HG03378 (cell line): Measurements from ENCODE around the gene SPTB.
"Not testable (repeated sequence)": the region's sequence is repeated elsewhere in the genome, so short reads cannot be mapped to it uniquely, and the experiment has no call there.

Source experiments
- ATAC-seq: cut with Tn5 transposase; IDR thresholded peaks from one replicate; pipeline ENCODE4 v1.9.1; 2021; ENCODE audit warnings: mild to moderate bottlenecking, moderate library complexity; ENCODE audit not compliant: unreplicated experiment

Gene SPTB

GRCh38 chr14:64825006-64825405, 54.7 kb downstream of the SPTB start:
- ATAC-seq = no peak

DNA sequence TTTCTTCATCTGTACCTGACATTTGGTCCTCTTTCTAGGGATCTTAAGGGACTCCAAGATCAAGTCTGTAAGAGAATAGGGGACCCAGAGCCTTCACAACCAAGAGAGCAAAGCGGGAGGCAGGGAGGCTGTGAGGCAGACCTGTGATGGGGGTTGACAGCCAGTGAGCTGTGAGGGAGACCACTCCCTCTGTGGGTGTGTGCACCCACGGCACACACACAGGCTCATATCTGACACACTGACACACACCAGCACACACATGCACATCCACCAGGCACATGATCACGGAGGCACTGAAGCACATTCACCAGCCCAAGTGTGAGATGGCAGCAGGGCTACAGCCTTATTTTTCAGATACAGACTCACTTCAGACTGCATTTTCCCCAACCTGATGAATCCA, 55.2 kb downstream of the SPTB start:
- ATAC-seq = no peak

GRCh38 chr14:64823305-64823861, 56.3 kb downstream of the SPTB start:
- no peak for ATAC-seq

DNA sequence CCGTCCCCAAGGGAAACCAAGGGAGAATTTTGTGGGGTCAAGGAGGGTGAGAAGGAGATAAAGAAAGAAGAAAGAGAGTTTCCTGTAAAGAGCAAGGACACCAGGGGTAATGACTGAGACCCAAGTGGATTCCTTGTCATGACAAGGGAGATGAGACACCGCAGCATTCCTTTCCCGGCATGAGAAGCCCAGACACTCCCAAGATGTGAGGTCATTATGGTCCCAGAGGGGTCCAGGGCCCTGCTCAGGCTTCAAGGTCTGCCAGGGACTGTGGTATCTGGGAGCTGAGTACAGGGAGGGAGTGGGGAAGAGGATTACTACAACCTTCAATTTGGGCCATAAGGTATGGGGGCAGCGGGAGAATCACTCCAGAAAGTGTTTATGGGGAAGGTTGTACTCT, 58.1 kb downstream of the SPTB start:
- no peak for ATAC-seq

- ATAC-seq = no peak
Measured at GRCh38 chr14:64818151-64818550, 61.6 kb downstream of the SPTB start.

DNA sequence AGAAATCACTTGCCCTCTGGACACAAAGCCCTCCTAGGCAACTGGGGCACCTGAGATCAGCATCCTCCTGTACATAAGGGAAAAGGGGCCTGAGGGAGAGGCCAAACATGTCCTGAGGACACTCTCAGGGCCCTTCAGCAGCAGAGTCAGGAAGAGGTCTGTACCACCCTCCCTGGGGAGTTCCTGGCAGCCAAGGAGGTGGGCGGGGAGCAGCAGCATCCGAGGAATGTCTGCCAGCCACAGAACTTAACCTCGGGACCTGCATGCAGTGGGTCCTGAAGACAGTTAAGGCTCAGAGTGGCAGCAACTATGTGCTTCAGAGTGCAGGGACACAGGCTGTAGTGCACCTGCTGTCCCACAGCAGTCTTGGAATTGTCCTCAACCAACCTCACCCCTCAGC, 62.1 kb downstream of the SPTB start:
- ATAC-seq = no peak

- ATAC-seq = no peak
Measured at GRCh38 chr14:64816221-64816783, 63.4 kb downstream of the SPTB start.

GRCh38 chr14:64815257-64815656, 64.5 kb downstream of the SPTB start:
- ATAC-seq = no peak

DNA sequence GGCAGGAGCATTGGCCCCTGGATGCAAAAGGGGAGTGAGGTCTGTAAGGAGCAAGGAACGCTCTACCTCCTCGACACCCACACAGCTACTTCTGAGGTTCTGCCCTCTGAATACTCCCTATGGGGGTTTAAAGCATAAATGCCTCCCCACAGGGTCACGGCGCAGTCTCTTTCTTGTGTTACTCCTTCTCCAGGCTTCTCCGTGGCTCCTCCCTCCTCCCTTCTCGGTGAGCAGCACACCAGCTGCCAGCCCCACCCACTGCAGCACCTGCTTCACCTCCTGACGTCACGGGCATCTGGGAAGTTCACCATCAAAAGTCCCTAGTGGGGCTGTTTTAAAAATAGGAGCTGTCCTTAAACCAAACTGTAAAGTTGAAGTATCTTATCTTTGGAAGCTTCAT, 67.3 kb downstream of the SPTB start:
- no peak for ATAC-seq

DNA sequence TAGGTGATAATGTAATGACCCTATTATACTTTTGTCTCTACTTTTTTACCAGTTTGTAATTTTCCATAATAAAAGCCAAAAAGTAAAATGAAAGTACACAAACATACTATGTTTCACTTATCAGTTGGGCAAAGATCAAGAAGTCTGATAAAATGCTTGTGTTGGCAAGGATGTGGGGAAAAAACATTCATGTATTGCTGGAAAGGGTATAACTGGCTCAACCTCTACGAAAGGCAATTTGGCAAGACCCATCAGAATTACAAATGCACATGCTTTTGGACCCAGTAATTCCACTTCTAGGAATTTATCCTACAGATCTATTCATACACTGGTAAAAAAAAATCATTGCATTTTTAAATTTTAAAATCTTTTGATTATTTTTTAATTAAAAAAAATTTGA, 68.0 kb downstream of the SPTB start:
- no peak for ATAC-seq

DNA sequence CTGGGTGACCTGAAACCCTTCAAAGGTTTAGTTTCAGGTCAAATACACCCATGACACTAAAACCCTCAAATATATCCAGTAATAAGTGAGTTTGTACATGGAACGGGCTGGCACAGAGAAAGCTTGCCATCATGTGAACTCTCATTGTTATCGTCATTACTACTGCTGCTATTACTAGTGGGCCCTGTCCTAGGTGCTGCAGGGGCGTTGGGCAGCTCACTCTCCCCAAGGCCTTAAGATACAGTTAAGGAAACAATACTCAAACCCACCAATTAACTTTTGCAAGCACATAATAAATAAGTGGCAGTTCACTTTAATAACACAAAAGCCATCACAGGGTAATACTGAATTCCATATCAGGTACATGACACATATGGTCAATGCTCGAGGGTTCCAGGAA, 71.3 kb downstream of the SPTB start:
- ATAC-seq = no peak

DNA sequence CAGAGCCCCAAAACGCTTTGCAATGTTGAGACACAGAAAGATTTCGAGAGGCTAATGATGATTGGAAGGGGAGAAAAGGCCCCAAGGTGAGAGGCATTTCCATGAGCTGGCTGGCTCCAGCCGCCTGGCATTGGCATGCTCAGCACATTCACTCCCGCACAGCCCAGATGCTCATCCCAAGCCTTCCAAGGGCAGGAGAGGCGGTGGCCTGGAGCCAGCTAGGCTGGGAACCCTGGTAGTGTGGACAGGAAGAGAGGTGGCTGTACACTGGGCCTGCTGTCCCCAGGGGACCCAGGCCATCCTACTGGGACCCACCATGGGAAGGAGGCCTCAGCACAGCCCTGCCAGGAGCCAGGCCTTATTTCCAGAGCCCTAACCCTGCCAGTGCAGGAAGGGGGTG, 72.2 kb downstream of the SPTB start:
- no peak for ATAC-seq

- ATAC-seq = no peak
Measured at GRCh38 chr14:64806862-64807495, 72.7 kb downstream of the SPTB start.

DNA sequence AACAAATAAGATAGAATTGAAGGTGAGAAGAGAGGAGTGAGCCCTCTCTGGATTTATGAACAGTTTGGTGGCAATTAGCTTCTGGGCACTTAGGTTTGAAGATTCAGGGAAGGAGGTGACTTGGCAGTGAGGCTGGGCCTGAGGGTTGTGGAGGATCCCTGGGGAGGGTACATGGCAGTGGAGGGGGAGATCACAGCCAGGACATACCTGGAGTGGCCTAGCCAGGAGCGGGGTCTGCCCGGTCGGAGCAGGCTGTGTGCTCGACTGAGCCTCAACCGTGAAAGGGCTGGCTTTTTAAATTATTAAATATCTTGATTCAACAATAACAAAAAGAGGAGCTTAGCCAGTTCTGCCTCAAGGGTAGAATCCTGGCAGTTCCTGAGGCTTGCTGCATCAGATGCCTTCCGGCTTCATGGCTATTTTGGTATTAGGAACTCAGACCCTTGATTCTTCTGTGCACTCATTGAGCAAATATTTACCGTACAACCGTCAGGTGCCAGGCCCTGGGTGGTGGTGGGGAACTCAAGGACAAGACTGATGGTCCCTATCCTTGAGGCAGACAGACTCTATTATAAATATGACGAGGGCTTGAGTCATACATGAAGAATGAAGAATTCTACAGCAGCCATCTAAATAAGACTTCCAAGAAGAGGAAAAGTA, 73.4 kb downstream of the SPTB start:
- ATAC-seq = no peak

GRCh38 chr14:64805646-64806045, 74.1 kb downstream of the SPTB start:
- ATAC-seq = not testable (repeated sequence)

- no peak for ATAC-seq
Measured at GRCh38 chr14:64804754-64805260, 74.9 kb downstream of the SPTB start.

DNA sequence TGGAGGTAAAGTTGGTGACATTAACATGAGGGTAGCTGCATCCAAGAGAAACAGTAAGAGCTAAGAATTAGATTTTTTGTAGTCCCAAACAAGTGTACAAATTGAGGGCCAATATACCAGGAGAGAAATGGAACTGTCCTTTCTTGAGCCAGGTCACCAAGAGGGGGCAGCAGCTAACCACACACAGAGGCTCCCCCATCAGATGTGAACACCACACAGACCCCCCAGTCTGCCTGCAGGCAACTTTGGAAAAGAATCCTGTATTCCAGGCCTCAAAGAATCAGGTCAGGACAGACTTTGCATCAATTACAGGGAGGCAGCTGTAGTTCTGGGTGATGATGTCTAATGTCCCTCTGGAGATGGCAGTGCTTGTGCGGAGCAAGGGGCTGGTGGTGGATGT, 77.9 kb downstream of the SPTB start:
- ATAC-seq = no peak

GRCh38 chr14:64801046-64801445, 78.7 kb downstream of the SPTB start:
- ATAC-seq = no peak

DNA sequence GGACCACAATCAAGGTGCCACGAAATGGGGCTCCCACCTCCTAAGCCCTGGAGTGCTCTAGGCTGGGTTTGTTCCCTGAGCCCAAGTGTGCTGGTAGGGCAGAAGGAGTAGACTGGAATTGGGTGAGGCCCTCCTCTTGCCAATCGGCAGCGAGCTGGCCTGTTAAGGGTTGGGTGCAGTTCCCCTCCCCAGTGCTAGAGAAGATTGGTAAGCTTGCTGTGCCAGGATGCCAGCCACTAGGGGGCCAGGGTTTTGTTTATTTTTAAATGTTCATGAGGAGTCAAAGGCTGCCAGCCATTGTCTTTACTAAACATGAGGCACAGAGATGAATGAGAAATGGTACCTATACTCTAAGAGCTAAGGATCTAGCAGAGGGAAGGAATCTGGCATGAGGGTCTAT, 79.7 kb downstream of the SPTB start:
- ATAC-seq = no peak

DNA sequence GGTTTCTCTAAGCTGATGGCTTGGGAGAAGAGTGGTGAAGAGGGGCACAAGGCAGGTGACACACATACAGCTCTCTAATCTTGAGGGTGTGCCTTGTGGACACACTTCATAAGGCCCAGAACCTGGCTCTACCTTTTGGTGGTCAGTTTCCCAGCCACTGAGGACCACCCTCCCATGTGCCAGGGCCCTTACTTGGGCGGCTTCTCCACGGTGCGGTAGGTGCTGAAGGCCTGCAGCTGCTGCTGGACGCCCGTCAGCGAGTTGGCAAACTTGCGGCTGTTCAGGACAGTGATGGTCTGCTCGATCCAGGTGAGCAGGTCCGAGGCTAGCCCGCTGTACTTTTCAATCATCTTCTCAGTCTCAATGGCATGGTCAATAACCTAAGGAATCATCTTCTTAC, 80.2 kb downstream of the SPTB start:
- no peak for ATAC-seq

- no peak for ATAC-seq
Measured at GRCh38 chr14:64796369-64796768, 83.3 kb downstream of the SPTB start.

DNA sequence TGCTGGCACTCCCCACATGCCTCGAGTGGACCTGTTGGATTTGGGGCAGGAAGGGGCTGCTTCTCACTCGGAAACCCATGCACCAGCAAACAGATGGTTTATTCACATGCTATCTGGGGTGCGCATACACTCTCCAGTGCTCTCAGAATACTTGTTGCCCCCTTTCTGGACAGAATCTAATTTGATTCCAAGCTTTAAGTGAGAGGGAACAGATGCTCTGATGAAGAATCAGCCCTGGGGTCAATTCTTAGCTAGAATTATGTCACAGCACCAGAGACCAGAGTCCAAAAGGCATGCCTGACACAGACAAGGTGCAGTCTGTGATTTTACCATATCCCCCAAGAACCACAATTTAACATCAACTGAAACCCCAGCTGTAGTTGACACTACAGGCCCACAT, 83.8 kb downstream of the SPTB start:
- no peak for ATAC-seq
